ENCODE data around the gene ZC3H13. TPM values are rescaled to one million over a fixed set of nuclear protein-coding genes. Genes with fewer than 3 reads are reported as not detected.

ZC3H13 gene
- polyA plus RNA-seq, 3 donors = 62.6 to 71.6 (median 68.6) TPM

GRCh38 chr13:46075811-46076210 is 23.3 kb upstream of the ZC3H13 start:
- DNase-seq = no peak

GRCh38 chr13:46071590-46072249 is 19.2 kb upstream of the ZC3H13 start:
- no peak for DNase-seq

- DNase-seq = no peak
Observed at GRCh38 chr13:46063292-46063691, 10.7 kb upstream of the ZC3H13 start.

GRCh38 chr13:46062185-46062584 is 9.6 kb upstream of the ZC3H13 start:
- no peak for DNase-seq

GRCh38 chr13:46059405-46059804 is 6.9 kb upstream of the ZC3H13 start:
- DNase-seq = no peak

- no peak for DNase-seq
Observed at GRCh38 chr13:46058268-46058667, 5.7 kb upstream of the ZC3H13 start.

- no peak for DNase-seq
Observed at GRCh38 chr13:46057256-46058015, 4.9 kb upstream of the ZC3H13 start.

GRCh38 chr13:46053162-46054012 is 841 bp upstream of the ZC3H13 start:
- no peak for DNase-seq

GRCh38 chr13:46051968-46052318 is 603 bp downstream of the ZC3H13 start:
- DNase-seq = peak; percentile 11

GRCh38 chr13:46050771-46051170 is 1.8 kb downstream of the ZC3H13 start:
- DNase-seq = no peak

- no peak for DNase-seq
Observed at GRCh38 chr13:46045424-46045823, 7.1 kb downstream of the ZC3H13 start.

GRCh38 chr13:46043647-46044046 is 8.9 kb downstream of the ZC3H13 start:
- DNase-seq = no peak

- no peak for DNase-seq
Observed at GRCh38 chr13:46041419-46041839, 11.1 kb downstream of the ZC3H13 start.

GRCh38 chr13:46040763-46041162 is 11.8 kb downstream of the ZC3H13 start:
- DNase-seq = no peak

- no peak for DNase-seq
Observed at GRCh38 chr13:46039411-46040182, 12.9 kb downstream of the ZC3H13 start.

- no peak for DNase-seq
Observed at GRCh38 chr13:46038296-46038695, 14.2 kb downstream of the ZC3H13 start.

- no peak for DNase-seq
Observed at GRCh38 chr13:46035066-46035465, 17.5 kb downstream of the ZC3H13 start.

- DNase-seq = no peak
Observed at GRCh38 chr13:46032341-46032740, 20.2 kb downstream of the ZC3H13 start.

- no peak for DNase-seq
Observed at GRCh38 chr13:46031581-46032263, 20.8 kb downstream of the ZC3H13 start.

- DNase-seq = no peak
Observed at GRCh38 chr13:46025157-46025556, 27.4 kb downstream of the ZC3H13 start.

- DNase-seq = no peak
Observed at GRCh38 chr13:46022481-46022880, 30.1 kb downstream of the ZC3H13 start.

All from renal pelvis (tissue), 4 donors.